Gastroesophageal sphincter (tissue), 3 donors: Measurements from ENCODE around the gene IL1RAP.

Experiments used
- POLR2A ChIP-seq, 2 donors: fragments of 450-650 bp; IDR thresholded peaks; one replicate each; pipeline ENCODE4 v1.6.1; 2017; ENCODE audit warnings: antibody characterized with exemption in 2 of 2, mild to moderate bottlenecking in 2 of 2, moderate library complexity in 1 of 2
- POLR2AphosphoS5 ChIP-seq: sonication (generic); formaldehyde crosslinking; IDR thresholded peaks from one replicate; pipeline ENCODE4 v1.6.1; 2017; ENCODE audit warnings: antibody characterized with exemption
- TF ChIP-seq, protein P1 (sequence below), 4 experiments: fragments of 200-600 bp in 2 of 4; fragments of 450-650 bp in 2 of 4; sonication (generic) in 1 of 4; IDR thresholded peaks; one replicate each; pipeline ENCODE4 v1.5.1; 2017 to 2019; ENCODE audit warnings: antibody characterized with exemption in 4 of 4, mild to moderate bottlenecking in 2 of 4, moderate library complexity in 2 of 4

DNA sequence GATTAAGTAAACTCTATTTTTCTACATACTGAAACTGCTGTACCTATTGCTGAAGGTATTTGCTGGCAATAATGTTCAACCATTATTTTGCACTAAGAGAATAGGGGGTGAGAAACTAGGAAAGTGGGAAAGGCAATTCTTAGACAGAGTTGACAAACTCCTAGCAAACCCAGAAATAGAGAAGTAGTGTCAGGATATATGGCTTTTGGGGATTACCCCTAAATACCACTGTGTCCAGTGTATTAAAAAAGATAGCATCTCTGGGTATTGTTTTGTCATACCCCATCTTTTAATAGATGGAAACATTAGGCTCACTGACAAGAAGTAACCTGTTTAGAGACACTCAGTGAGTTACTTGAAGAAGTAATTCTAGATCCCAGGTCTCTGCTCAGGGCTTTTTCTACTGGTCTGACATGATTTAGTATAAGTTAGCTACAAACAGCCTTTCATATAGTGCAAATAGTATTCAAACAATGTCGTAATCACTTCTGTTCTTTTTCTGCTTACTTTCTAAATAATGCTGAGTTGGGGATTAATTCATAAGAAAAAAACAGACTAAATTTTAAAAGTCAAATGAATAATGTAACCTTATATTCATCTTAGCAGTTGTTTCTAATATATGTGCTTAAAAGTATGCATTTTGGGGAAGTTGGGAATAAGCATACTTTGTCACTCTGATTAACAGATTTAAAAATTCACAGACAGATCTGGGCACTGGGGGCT lies 107.2 kb downstream of the IL1RAP start:
- TF ChIP-seq, protein P1, sequence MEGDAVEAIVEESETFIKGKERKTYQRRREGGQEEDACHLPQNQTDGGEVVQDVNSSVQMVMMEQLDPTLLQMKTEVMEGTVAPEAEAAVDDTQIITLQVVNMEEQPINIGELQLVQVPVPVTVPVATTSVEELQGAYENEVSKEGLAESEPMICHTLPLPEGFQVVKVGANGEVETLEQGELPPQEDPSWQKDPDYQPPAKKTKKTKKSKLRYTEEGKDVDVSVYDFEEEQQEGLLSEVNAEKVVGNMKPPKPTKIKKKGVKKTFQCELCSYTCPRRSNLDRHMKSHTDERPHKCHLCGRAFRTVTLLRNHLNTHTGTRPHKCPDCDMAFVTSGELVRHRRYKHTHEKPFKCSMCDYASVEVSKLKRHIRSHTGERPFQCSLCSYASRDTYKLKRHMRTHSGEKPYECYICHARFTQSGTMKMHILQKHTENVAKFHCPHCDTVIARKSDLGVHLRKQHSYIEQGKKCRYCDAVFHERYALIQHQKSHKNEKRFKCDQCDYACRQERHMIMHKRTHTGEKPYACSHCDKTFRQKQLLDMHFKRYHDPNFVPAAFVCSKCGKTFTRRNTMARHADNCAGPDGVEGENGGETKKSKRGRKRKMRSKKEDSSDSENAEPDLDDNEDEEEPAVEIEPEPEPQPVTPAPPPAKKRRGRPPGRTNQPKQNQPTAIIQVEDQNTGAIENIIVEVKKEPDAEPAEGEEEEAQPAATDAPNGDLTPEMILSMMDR (IDR thresholded peaks at IDR 0.05) = no peak
- TF ChIP-seq POLR2AphosphoS5 (no peak), POLR2A (IDR thresholded peaks at IDR 0.05) (no peak)
